Esophagus muscularis mucosa (tissue), 3 donors: ENCODE measurements around the gene BCAS1.

Experiments
- CTCF ChIP-seq, 3 experiments: fragments of 200-600 bp in 2 of 3; fragments of 450-650 bp in 1 of 3; sonication (generic) in 2 of 3; IDR thresholded peaks; one replicate each; pipeline ENCODE4 v1.5.1; 2017 to 2019; ENCODE audit warnings: antibody characterized with exemption in 3 of 3, mild to moderate bottlenecking in 2 of 3, moderate library complexity in 1 of 3
- POLR2A ChIP-seq: fragments of 450-650 bp; IDR thresholded peaks from one replicate; pipeline ENCODE4 v1.6.1; 2017; ENCODE audit warnings: antibody characterized with exemption, moderate library complexity, mild to moderate bottlenecking, low read depth
- POLR2AphosphoS5 ChIP-seq, 2 donors: sonication (generic); formaldehyde crosslinking; IDR thresholded peaks; one replicate each; pipeline ENCODE4 v1.6.1; 2017; ENCODE audit warnings: antibody characterized with exemption in 2 of 2

GRCh38 chr20:53920647-53921245 lies 149.6 kb downstream of the BCAS1 start:
- TF ChIP-seq POLR2A (no peak), CTCF (IDR thresholded peaks at IDR 0.05) (no peak), POLR2AphosphoS5 (IDR thresholded peaks at IDR 0.05) (no peak)
